Astrocyte of the cerebellum (primary cell): ENCODE data around the gene IL4.

ENCODE experiments used
- DNase-seq: peaks from one replicate; pipeline ENCODE4 v3.0.0-alpha.2; 2011; ENCODE audit warnings: low read depth
- H3K4me3 ChIP-seq: 2 replicates; pipeline ENCODE4 v1.5.1; 2011; ENCODE audit warnings: mild to moderate bottlenecking, low read depth, low read length, moderate library complexity
- CTCF ChIP-seq: IDR thresholded peaks from 2 replicates; pipeline ENCODE4 v1.5.1; 2012; ENCODE audit warnings: low read length, low read depth, moderate library complexity, mild to moderate bottlenecking; ENCODE audit errors: missing control alignments
- in situ Hi-C: cut with HindIII; loops from 2 replicates; pipeline ENCODE4 v1.10.0; 2017; ENCODE audit warnings: low sequenced_read_pairs

IL4 gene

DNA sequence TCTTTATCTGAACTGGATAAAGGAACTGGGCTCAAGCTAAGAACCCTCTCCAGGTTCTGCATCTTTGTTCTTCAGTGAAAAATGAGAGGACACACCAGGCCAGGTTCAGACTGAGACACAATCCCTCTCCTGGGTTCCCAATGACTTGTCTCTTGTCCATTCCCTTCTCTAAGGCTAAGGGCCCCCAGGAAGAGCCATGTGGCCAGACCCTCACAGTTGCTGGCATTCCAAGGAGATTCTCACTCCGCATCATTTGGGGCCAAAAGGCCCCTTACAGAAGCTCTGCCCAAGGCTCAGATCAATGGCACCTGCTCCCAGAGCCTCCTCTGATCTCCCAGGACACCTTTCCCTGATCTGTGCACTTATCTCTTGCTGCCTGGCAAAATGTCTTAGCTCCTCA is 4.9 kb downstream of the IL4 start:
- DNase-seq: no peak
- in situ Hi-C loops: no loop called here
- H3K4me3 ChIP-seq: no peak overlapping the region
- no peak for TF ChIP-seq CTCF

DNA sequence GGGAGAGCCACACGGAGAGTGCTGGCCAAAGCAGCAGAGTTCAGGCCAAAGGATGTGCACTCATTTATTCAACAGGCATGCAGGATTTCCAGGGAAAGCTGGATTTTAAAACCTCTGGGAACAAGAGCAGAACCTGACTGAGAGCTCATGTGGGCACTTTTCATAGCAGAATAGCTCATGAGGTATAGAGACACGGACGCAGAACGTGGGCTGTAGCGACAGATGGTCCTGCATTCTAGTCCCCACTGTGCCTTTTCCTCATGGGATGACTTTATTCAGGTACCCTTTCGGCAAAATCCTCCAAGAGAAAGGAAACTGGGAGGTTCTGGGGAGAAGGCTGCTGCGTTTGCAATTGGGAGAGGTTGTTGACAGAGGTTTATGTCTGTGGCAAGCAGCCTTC is 5.4 kb downstream of the IL4 start:
- no peak overlapping the region for H3K4me3 ChIP-seq
- in situ Hi-C loops: no loop called here
- no peak for TF ChIP-seq CTCF
- DNase-seq: no peak

GRCh38 chr5:132679717-132680380 is 6.1 kb downstream of the IL4 start:
- TF ChIP-seq CTCF: no peak
- no peak overlapping the region for H3K4me3 ChIP-seq
- in situ Hi-C loops: no loop called here
- DNase-seq: no peak

DNA sequence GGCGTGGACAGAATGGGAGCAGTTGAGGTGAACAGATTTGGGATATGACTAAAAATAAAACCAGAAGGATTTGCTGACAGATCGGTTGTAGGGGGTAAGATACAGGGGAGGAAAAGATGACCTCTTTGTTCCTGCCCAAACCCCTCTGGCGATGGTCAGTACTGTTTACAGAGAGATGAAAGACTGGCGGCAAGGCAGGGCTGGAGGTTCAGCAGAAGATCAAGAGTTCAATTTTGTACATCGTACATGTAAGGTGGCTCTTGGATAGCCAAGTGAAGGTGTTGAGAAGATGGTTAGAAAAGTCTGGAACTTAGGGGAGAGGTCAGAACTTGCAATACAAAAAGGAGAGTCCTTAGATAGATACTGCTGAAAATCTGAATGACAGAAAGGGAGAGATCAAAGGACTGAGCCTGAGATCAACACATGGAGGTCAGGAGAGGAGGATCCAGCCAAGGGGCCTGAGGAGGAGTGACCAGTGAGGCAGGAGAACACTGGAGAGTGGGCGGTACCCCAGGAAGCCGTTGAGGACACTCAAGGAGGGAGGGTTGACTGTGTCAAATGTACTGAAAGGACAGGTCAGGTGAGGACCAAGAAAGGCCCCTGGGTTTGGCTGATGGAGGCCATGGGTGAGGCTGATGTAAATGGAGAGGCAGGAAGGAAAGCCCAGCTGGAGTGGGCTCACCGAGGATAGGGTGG is 7.1 kb downstream of the IL4 start:
- DNase-seq: no peak
- TF ChIP-seq CTCF: no peak
- in situ Hi-C loops: no loop called here
- H3K4me3 ChIP-seq: no peak overlapping the region

GRCh38 chr5:132681476-132681831 is 7.7 kb downstream of the IL4 start:
- TF ChIP-seq CTCF: no peak
- no peak for DNase-seq
- H3K4me3 ChIP-seq: no peak overlapping the region
- in situ Hi-C loops: no loop called here

DNA sequence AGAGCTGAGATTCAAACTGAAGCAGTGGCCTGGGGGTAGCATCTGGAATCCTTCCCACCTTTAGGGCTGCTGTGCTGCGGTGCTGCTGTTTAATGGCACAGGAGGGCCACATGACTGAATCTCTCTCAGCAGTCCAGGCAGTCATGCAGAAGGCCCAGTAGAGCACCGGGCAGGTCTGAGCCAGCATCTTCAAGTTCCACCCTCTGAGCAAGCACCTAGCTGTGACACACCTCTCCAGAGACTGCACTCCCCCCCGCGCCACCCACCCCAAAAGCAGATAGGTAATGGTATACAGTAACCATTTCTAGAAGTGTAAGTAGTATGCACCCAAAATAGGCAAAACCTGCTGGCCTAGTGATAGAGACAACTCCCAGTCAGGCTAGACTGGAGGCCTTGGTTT is 8.2 kb downstream of the IL4 start:
- DNase-seq: no peak
- H3K4me3 ChIP-seq: no peak overlapping the region
- in situ Hi-C loops: no loop called here
- no peak for TF ChIP-seq CTCF

- H3K4me3 ChIP-seq: no peak overlapping the region
- DNase-seq: no peak
- in situ Hi-C loops: no loop called here
- no peak for TF ChIP-seq CTCF
These were observed 10.7 kb downstream of the IL4 start for GRCh38 chr5:132684491-132684890.
